Astrocyte (in vitro differentiated cells and primary cell): ENCODE data around the gene KCTD11. TPM values are rescaled to one million over a fixed set of nuclear protein-coding genes. Genes with fewer than 3 reads are reported as not detected.
"Not testable (repeated sequence)": the region's sequence is repeated elsewhere in the genome, so short reads cannot be mapped to it uniquely, and the experiment has no call there.

Source experiments
- DNase-seq: peaks from one replicate; pipeline ENCODE4 v3.0.0-alpha.2; 2010; ENCODE audit warnings: low read depth
- FAIRE-seq: peaks from 2 replicates; lab custom pipeline; 2011; peaks lifted over from hg19 to GRCh38; lab: Jason Lieb, UNC
- H2AFZ ChIP-seq: 2 replicates; pipeline ENCODE4 v1.6.0; 2012; ENCODE audit warnings: low read depth, low read length, inconsistent platforms
- H3K27ac ChIP-seq: 2 replicates; pipeline ENCODE4 v1.5.1; 2011; ENCODE audit warnings: low read depth, low read length, inconsistent platforms
- H3K27me3 ChIP-seq: 2 replicates; pipeline ENCODE4 v1.6.0; 2011; ENCODE audit warnings: low read length, inconsistent platforms; ENCODE audit not compliant: insufficient read depth
- H3K36me3 ChIP-seq: 2 replicates; pipeline ENCODE4 v1.5.1; 2011; ENCODE audit warnings: low read length, inconsistent platforms; ENCODE audit not compliant: insufficient read depth
- H3K4me1 ChIP-seq: 2 replicates; pipeline ENCODE4 v1.5.1; 2011; ENCODE audit warnings: low read length, inconsistent platforms; ENCODE audit not compliant: insufficient read depth
- H3K4me2 ChIP-seq: 2 replicates; pipeline ENCODE4 v1.6.0; 2012; ENCODE audit warnings: low read length, inconsistent platforms
- H3K4me3 ChIP-seq: 2 replicates; pipeline ENCODE4 v1.5.1; 2011; ENCODE audit warnings: low read depth, mild to moderate bottlenecking, low read length, inconsistent platforms; ENCODE audit not compliant: insufficient read depth
- H3K79me2 ChIP-seq: 2 replicates; pipeline ENCODE4 v1.6.0; 2012; ENCODE audit warnings: mild to moderate bottlenecking, low read length, inconsistent platforms; ENCODE audit not compliant: insufficient read depth
- H3K9ac ChIP-seq: 2 replicates; pipeline ENCODE4 v1.6.0; 2012; ENCODE audit warnings: mild to moderate bottlenecking, low read length, inconsistent platforms
- H3K9me3 ChIP-seq: 2 replicates; pipeline ENCODE4 v1.5.1; 2012; ENCODE audit warnings: low read depth, mild to moderate bottlenecking, low read length, inconsistent platforms; ENCODE audit not compliant: insufficient read depth
- H4K20me1 ChIP-seq: 2 replicates; pipeline ENCODE4 v1.6.0; 2012; ENCODE audit warnings: low read length, inconsistent platforms; ENCODE audit not compliant: insufficient read depth
- H3K27ac Mint-ChIP-seq: one replicate; pipeline ENCODE4 v1.8.0; 2021; ENCODE audit warnings: mild to moderate bottlenecking, mixed read lengths; ENCODE audit not compliant: unreplicated experiment
- H3K27me3 Mint-ChIP-seq: one replicate; pipeline ENCODE4 v1.8.0; 2021; ENCODE audit warnings: low read depth, mixed read lengths; ENCODE audit not compliant: unreplicated experiment
- H3K36me3 Mint-ChIP-seq: one replicate; pipeline ENCODE4 v1.8.0; 2021; ENCODE audit warnings: low read depth, mixed read lengths; ENCODE audit not compliant: unreplicated experiment
- H3K4me1 Mint-ChIP-seq: one replicate; pipeline ENCODE4 v1.8.0; 2021; ENCODE audit warnings: low read depth, mixed read lengths; ENCODE audit not compliant: unreplicated experiment
- H3K4me3 Mint-ChIP-seq: one replicate; pipeline ENCODE4 v1.8.0; 2021; ENCODE audit warnings: mild to moderate bottlenecking, moderate library complexity, mixed read lengths; ENCODE audit not compliant: unreplicated experiment
- H3K9me3 Mint-ChIP-seq: one replicate; pipeline ENCODE4 v1.8.0; 2021; ENCODE audit warnings: mild to moderate bottlenecking, mixed read lengths; ENCODE audit not compliant: unreplicated experiment
- EZH2 ChIP-seq: IDR thresholded peaks from 2 replicates; pipeline ENCODE4 v1.6.1; 2012; ENCODE audit warnings: mild to moderate bottlenecking, low read length, inconsistent platforms; ENCODE audit not compliant: insufficient read depth
- total RNA-seq: library from RNA; stranded (reverse); gene quantifications from 2 replicates; pipeline ENCODE4 v1.2.1, GENCODE V29; 2021
- TF ChIP-seq, protein P1 (sequence below): IDR thresholded peaks from 2 replicates; pipeline ENCODE4 v1.5.1; 2011; ENCODE audit warnings: low read depth, mild to moderate bottlenecking, inconsistent platforms, low read length, moderate library complexity; ENCODE audit not compliant: insufficient read depth

KCTD11 gene
- total RNA-seq, 1 donor from 2014 or later: 31.6 TPM

DNA sequence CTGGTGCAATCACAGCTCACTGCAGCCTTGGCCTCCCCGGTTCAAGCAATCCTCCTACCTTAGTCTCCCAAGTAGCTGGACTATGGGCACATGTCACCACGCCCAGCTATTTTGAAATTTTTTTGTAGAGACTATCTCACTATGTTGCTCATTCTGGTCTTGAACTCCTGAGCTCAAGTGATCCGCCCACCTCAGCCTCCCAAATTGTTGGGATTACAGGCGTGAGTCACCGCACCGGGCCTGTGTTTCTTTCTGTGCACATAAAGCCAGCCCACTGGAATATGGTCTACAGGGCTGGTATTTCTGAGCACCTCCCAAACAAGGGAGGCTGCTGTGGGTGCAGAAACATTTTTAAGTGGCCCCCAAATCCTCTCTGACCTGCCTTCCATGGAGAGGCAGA, 11.3 kb downstream of the KCTD11 start:
- no peaks in the 10 kb centered on the region for H3K9me3 ChIP-seq

DNA sequence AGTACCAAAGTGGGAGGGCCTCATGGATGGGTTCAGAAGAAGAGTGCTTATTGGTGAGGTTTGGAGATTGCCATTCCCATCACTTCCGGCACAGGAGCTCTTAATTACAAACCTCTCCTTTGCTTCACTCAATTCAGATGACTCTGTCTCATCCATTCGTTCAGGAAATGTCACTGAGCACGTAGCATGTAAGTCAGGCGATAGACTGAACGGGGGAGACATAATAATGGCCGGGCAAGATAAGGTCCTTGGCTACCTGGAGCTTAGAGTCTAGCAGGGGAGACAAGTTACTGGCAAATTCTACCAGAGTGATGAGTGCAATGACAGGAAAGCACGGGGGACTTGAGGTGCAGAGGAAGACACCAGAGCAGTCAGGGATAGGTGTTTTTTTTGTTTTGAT, 14.0 kb downstream of the KCTD11 start:
- not testable (repeated sequence) for H3K4me2 ChIP-seq, H3K9me3 Mint-ChIP-seq, H3K4me3 ChIP-seq, H3K36me3 ChIP-seq, H3K4me3 Mint-ChIP-seq, DNase-seq, H3K27ac Mint-ChIP-seq, FAIRE-seq, H3K9me3 ChIP-seq, H3K27ac ChIP-seq, H3K79me2 ChIP-seq, H4K20me1 ChIP-seq, H3K36me3 Mint-ChIP-seq, H3K4me1 Mint-ChIP-seq, H2AFZ ChIP-seq, H3K4me1 ChIP-seq, H3K9ac ChIP-seq, H3K27me3 ChIP-seq
- peaks cover 21% of the 10 kb centered on the region for H3K27me3 Mint-ChIP-seq

More for the DNA sequence above, 11.3 kb downstream of the KCTD11 start:
- Histone ChIP-seq H3K79me2 (no peaks in the 10 kb centered on the region), H3K4me3 (no peak overlapping the region), H3K4me2 (no peak overlapping the region), H2AFZ (no peak overlapping the region), H4K20me1 (no peaks in the 10 kb centered on the region), H3K27ac (no peak overlapping the region), H3K9ac (no peak overlapping the region), H3K4me1 (no peaks in the 10 kb centered on the region), H3K36me3 (no peaks in the 10 kb centered on the region), H3K27me3 (no peaks in the 10 kb centered on the region)
- H3K9me3 Mint-ChIP-seq: no peaks in the 10 kb centered on the region
- H3K36me3 Mint-ChIP-seq: no peaks in the 10 kb centered on the region
- peaks cover 6% of the 10 kb centered on the region for H3K27me3 Mint-ChIP-seq
- DNase-seq (no peak), FAIRE-seq (no peak)
- H3K4me1 Mint-ChIP-seq: peaks cover 1% of the 10 kb centered on the region
- H3K27ac Mint-ChIP-seq: no peak overlapping the region
- H3K4me3 Mint-ChIP-seq: no peak overlapping the region
- TF ChIP-seq, protein P1, sequence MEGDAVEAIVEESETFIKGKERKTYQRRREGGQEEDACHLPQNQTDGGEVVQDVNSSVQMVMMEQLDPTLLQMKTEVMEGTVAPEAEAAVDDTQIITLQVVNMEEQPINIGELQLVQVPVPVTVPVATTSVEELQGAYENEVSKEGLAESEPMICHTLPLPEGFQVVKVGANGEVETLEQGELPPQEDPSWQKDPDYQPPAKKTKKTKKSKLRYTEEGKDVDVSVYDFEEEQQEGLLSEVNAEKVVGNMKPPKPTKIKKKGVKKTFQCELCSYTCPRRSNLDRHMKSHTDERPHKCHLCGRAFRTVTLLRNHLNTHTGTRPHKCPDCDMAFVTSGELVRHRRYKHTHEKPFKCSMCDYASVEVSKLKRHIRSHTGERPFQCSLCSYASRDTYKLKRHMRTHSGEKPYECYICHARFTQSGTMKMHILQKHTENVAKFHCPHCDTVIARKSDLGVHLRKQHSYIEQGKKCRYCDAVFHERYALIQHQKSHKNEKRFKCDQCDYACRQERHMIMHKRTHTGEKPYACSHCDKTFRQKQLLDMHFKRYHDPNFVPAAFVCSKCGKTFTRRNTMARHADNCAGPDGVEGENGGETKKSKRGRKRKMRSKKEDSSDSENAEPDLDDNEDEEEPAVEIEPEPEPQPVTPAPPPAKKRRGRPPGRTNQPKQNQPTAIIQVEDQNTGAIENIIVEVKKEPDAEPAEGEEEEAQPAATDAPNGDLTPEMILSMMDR: no peak
- TF ChIP-seq EZH2: no peak

DNA sequence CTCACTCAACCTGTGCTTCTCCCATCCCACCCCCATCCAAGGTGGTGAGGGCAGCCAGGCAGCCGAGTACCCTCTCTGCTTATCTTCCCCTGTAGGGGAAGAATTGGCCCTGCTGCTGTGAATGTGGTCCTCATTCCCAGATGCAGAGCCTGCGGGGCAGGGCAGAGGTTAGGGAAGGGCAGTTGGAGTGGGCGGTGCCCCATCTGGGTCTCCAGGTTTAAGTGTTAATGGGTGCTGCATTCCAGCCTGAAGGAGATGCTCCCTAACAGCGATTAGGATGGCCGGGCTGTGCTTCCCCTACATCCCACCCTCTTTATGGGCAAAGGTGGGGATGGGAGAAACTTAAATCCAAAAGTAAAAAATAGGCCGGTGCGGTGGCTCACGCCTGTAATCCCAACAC, 15.1 kb downstream of the KCTD11 start:
- no peak for FAIRE-seq

More for the DNA sequence above, 15.1 kb downstream of the KCTD11 start:
- DNase-seq: no peak
- Histone ChIP-seq H3K36me3 (no peaks in the 10 kb centered on the region), H3K27me3 (peaks cover 2% of the 10 kb centered on the region), H3K9ac (no peak overlapping the region), H3K9me3 (no peaks in the 10 kb centered on the region), H4K20me1 (no peaks in the 10 kb centered on the region), H3K4me2 (no peak overlapping the region), H3K4me3 (no peak overlapping the region), H3K79me2 (no peaks in the 10 kb centered on the region), H3K4me1 (no peaks in the 10 kb centered on the region), H2AFZ (no peak overlapping the region), H3K27ac (no peak overlapping the region)
- H3K4me3 Mint-ChIP-seq: no peak overlapping the region
- H3K4me1 Mint-ChIP-seq: peaks cover 1% of the 10 kb centered on the region
- TF ChIP-seq, protein P1: no peak
- TF ChIP-seq EZH2: no peak
- peaks cover 21% of the 10 kb centered on the region for H3K27me3 Mint-ChIP-seq
- no peaks in the 10 kb centered on the region for H3K36me3 Mint-ChIP-seq
- no peaks in the 10 kb centered on the region for H3K9me3 Mint-ChIP-seq
- no peak overlapping the region for H3K27ac Mint-ChIP-seq
